Endothelial cell of umbilical vein (primary cell): ENCODE data around the gene PRKD1.

ENCODE experiments used
- MYC ChIP-seq: IDR thresholded peaks from one replicate; pipeline ENCODE4 v1.6.1; 2011; ENCODE audit warnings: mild to moderate bottlenecking, low read depth, low read length
- POLR2A ChIP-seq: IDR thresholded peaks from 2 replicates; pipeline ENCODE4 v1.6.1; 2012; ENCODE audit warnings: low read depth, mild to moderate bottlenecking, control low read depth, low read length
- POLR2AphosphoS5 ChIP-seq: IDR thresholded peaks from 2 replicates; pipeline ENCODE4 v1.6.1; 2012; ENCODE audit warnings: low read depth, mild to moderate bottlenecking, control low read depth, low read length, moderate library complexity; ENCODE audit not compliant: insufficient read depth
- TF ChIP-seq, protein P1 (sequence below), 2 donors: IDR thresholded peaks; 1 replicate in 1 of 2; 2 replicates in 1 of 2; pipeline ENCODE4 v1.5.1; 2011; ENCODE audit warnings: low read length in 2 of 2, mild to moderate bottlenecking in 2 of 2, moderate library complexity in 2 of 2, control low read depth in 1 of 2, inconsistent platforms in 1 of 2, low read depth in 1 of 2; ENCODE audit not compliant: insufficient read depth in 1 of 2; ENCODE audit errors: extremely low read depth in 1 of 2

- TF ChIP-seq, protein P1, sequence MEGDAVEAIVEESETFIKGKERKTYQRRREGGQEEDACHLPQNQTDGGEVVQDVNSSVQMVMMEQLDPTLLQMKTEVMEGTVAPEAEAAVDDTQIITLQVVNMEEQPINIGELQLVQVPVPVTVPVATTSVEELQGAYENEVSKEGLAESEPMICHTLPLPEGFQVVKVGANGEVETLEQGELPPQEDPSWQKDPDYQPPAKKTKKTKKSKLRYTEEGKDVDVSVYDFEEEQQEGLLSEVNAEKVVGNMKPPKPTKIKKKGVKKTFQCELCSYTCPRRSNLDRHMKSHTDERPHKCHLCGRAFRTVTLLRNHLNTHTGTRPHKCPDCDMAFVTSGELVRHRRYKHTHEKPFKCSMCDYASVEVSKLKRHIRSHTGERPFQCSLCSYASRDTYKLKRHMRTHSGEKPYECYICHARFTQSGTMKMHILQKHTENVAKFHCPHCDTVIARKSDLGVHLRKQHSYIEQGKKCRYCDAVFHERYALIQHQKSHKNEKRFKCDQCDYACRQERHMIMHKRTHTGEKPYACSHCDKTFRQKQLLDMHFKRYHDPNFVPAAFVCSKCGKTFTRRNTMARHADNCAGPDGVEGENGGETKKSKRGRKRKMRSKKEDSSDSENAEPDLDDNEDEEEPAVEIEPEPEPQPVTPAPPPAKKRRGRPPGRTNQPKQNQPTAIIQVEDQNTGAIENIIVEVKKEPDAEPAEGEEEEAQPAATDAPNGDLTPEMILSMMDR (IDR thresholded peaks at IDR 0.05; ENCODE audit: extremely low read depth in 1 of 2, insufficient read depth in 1 of 2, low read depth in 1 of 2, low read length in 2 of 2): no peak
- TF ChIP-seq POLR2A: no peak
- no peak for TF ChIP-seq POLR2AphosphoS5
- TF ChIP-seq MYC: no peak
Measured at GRCh38 chr14:29527286-29527685, 400.4 kb downstream of the PRKD1 start.
